Measurements from ENCODE around the gene LAMC3. TPM values are rescaled to one million over a fixed set of nuclear protein-coding genes. Genes with fewer than 3 reads are reported as not detected.
A peak's percentile ranks its signal among the peaks of the same experiment; 100 is the strongest.

The LAMC3 gene
- total RNA-seq, 2 donors from 2014 or later: not detected

- H3K4me1 Mint-ChIP-seq (ENCODE audit: low read depth in 2 of 2): no peaks in the 10 kb centered on the region
- no peaks in the 10 kb centered on the region for H3K36me3 Mint-ChIP-seq
- H3K4me3 Mint-ChIP-seq: no peak overlapping the region
- DNase-seq (ENCODE audit: low spot score) (no peak), ATAC-seq (no peak)
- peaks cover 12 to 15% of the 10 kb centered on the region in 2 donors for H3K27me3 Mint-ChIP-seq
- H3K27ac Mint-ChIP-seq: no peak overlapping the region
- H3K9me3 Mint-ChIP-seq: no peaks in the 10 kb centered on the region
Observed at GRCh38 chr9:130972957-130973685, 35.9 kb upstream of the LAMC3 start.

DNA sequence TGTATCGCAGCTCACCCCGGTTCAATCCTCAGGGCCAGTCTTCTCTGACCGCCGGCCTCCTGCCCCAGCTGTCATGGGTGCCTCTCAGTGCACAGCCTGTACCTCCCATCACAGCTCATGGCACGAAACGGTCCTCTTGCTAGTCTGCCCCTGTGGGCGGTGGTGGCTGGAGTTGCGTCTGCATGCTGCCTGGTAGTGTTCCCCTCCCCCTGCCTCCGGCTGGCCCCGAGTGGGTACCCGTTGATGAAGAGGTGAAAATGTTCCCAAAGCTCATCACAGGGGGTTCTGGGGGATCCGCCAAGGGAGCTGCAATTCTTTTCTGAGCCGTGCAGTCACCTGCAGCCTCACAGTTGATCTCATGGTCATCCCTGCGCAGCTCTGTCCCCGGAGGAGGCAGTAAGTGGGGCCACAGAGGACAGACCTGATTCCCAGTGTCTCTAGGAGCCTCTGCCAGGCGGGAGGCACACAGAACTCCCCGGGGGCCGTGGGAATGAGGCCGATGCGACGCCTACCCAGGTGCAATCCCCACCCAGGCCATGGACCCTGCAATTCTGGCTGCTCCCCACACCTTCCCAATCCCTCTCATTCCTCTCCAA, 35.2 kb upstream of the LAMC3 start:
- DNase-seq (ENCODE audit: low spot score): no peak
- H3K36me3 Mint-ChIP-seq: no peaks in the 10 kb centered on the region

DNA sequence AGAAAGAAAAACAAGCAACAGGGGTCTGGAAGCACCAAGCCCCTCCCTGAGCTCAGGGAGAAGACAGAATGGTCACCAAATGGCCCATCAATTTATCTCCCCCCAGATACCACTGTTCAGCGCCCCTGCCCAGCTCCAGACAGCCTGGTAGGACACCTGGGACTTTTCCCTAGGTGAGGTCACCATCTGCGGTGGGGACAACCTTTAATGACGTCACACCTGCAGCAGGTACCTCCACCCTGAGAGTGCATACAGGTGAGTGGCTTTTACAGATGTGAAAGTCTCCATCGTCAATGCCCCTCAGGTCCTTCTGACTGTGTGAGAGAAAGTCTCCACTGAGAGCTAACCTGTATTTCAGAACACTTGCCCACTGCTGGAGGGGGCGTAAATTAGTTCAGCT, 34.3 kb upstream of the LAMC3 start:
- Mint-ChIP-seq H3K9me3 (no peaks in the 10 kb centered on the region), H3K36me3 (no peaks in the 10 kb centered on the region), H3K4me3 (no peak overlapping the region), H3K4me1 (ENCODE audit: low read depth in 2 of 2) (no peaks in the 10 kb centered on the region), H3K27me3 (peaks cover 12 to 15% of the 10 kb centered on the region in 2 donors), H3K27ac (no peak overlapping the region)
- DNase-seq (ENCODE audit: low spot score): no peak
- ATAC-seq: no peak

More for the DNA sequence above, 35.2 kb upstream of the LAMC3 start:
- H3K9me3 Mint-ChIP-seq: no peaks in the 10 kb centered on the region
- H3K27me3 Mint-ChIP-seq: peaks cover 12 to 15% of the 10 kb centered on the region in 2 donors
- no peaks in the 10 kb centered on the region for H3K4me1 Mint-ChIP-seq (ENCODE audit: low read depth in 2 of 2)
- H3K27ac Mint-ChIP-seq: no peak overlapping the region
- ATAC-seq: no peak
- H3K4me3 Mint-ChIP-seq: no peak overlapping the region

GRCh38 chr9:130975156-130975555, 33.8 kb upstream of the LAMC3 start:
- H3K9me3 Mint-ChIP-seq: no peaks in the 10 kb centered on the region
- no peak for DNase-seq (ENCODE audit: low spot score)
- H3K4me1 Mint-ChIP-seq (ENCODE audit: low read depth in 2 of 2): no peaks in the 10 kb centered on the region
- H3K27me3 Mint-ChIP-seq: peaks cover 14 to 18% of the 10 kb centered on the region in 2 donors
- no peaks in the 10 kb centered on the region for H3K36me3 Mint-ChIP-seq
- no peak for ATAC-seq
- no peak overlapping the region for H3K4me3 Mint-ChIP-seq
- H3K27ac Mint-ChIP-seq: no peak overlapping the region

DNA sequence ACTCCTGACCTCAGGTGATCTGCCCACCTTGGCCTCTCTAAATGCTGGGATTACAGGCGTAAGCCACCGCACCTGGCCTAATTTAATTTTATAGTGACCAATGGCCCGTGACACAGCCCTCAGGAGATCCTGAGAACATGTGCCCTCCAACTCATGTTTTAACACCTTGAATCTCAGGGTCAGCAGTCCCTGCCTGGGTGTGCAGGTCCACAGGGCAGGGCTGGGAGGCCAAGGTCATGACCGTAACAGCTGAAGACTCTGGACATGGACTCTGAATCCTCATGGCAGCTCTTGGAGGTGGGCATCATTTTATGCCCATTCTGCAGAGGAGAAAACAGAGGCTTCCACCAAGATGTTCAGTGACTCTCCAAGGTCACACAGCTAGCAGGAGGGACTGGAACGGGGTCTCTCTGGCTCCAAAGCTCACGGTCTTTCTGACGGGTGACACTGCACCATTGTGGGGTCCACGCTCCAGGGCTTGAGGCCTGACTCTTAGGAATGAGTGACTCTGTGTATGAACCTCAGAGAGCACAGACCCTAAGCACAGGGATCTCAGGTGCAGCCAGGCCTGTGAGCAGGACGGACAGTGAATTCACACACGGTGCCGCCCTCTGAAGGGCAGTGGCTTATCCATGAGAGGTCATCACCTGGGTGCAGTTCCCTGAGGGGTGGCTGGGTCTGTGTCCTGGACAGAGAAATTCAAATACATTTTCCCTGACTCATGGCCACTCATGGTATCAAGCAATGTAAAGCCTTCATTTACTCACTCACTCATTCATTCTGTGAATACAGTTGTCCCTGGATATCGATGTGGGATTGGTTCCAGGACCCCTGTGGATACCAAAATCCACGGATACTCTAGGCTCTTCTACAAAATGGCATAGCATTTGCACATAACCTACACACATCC, 32.8 kb upstream of the LAMC3 start:
- DNase-seq (ENCODE audit: low spot score) (peak; percentile 32), ATAC-seq (no peak)
- no peaks in the 10 kb centered on the region for H3K36me3 Mint-ChIP-seq
- no peaks in the 10 kb centered on the region for H3K4me1 Mint-ChIP-seq (ENCODE audit: low read depth in 2 of 2)
- no peak overlapping the region for H3K4me3 Mint-ChIP-seq
- H3K27me3 Mint-ChIP-seq: peaks cover 13 to 22% of the 10 kb centered on the region in 2 donors
- no peak overlapping the region for H3K27ac Mint-ChIP-seq
- no peaks in the 10 kb centered on the region for H3K9me3 Mint-ChIP-seq

DNA sequence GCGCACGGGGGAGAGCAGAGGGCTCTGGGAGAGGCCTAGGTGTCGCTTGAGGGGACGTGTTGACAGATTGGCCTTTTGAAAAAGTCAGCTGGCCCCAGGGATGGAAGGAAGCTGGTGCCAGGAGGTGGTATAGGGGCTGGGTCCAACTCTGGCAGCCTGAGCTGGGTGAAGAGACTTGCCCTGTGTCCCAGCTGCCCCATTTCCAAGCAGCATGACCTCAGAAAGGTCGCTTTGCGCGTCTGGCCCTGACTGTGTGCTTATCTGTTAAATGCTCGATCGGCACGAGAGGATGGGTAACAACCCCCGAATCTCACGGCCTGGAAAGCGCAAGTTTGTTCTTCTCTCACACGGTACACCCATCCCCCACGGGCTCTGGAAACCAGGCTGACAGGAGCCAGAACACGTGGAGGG, 31.2 kb upstream of the LAMC3 start:
- Mint-ChIP-seq H3K36me3 (no peaks in the 10 kb centered on the region), H3K9me3 (no peaks in the 10 kb centered on the region), H3K4me1 (ENCODE audit: low read depth in 2 of 2) (no peaks in the 10 kb centered on the region), H3K4me3 (no peak overlapping the region), H3K27ac (no peak overlapping the region), H3K27me3 (peaks cover 5 to 7% of the 10 kb centered on the region in 2 donors)
- no peak for ATAC-seq
- no peak for DNase-seq (ENCODE audit: low spot score)

GRCh38 chr9:130979591-130980385, 29.2 kb upstream of the LAMC3 start:
- peaks cover 3 to 7% of the 10 kb centered on the region in 2 donors for H3K27me3 Mint-ChIP-seq
- no peak overlapping the region for H3K4me3 Mint-ChIP-seq
- no peak for DNase-seq (ENCODE audit: low spot score)
- no peak overlapping the region for H3K27ac Mint-ChIP-seq
- ATAC-seq: no peak
- no peaks in the 10 kb centered on the region for H3K36me3 Mint-ChIP-seq
- H3K9me3 Mint-ChIP-seq: no peaks in the 10 kb centered on the region
- no peaks in the 10 kb centered on the region for H3K4me1 Mint-ChIP-seq (ENCODE audit: low read depth in 2 of 2)

GRCh38 chr9:130980526-130980925, 28.4 kb upstream of the LAMC3 start:
- Mint-ChIP-seq H3K9me3 (no peaks in the 10 kb centered on the region), H3K36me3 (no peaks in the 10 kb centered on the region), H3K4me3 (no peak overlapping the region), H3K27ac (no peak overlapping the region), H3K4me1 (ENCODE audit: low read depth in 2 of 2) (no peaks in the 10 kb centered on the region), H3K27me3 (peaks cover 3 to 7% of the 10 kb centered on the region in 2 donors)
- no peak for ATAC-seq
- no peak for DNase-seq (ENCODE audit: low spot score)

GRCh38 chr9:130981002-130981755, 27.8 kb upstream of the LAMC3 start:
- no peaks in the 10 kb centered on the region for H3K4me1 Mint-ChIP-seq (ENCODE audit: low read depth in 2 of 2)
- no peaks in the 10 kb centered on the region for H3K36me3 Mint-ChIP-seq
- H3K27ac Mint-ChIP-seq: no peak overlapping the region
- DNase-seq (ENCODE audit: low spot score) (no peak), ATAC-seq (no peak)
- peaks cover 3 to 7% of the 10 kb centered on the region in 2 donors for H3K27me3 Mint-ChIP-seq
- no peaks in the 10 kb centered on the region for H3K9me3 Mint-ChIP-seq
- no peak overlapping the region for H3K4me3 Mint-ChIP-seq

DNA sequence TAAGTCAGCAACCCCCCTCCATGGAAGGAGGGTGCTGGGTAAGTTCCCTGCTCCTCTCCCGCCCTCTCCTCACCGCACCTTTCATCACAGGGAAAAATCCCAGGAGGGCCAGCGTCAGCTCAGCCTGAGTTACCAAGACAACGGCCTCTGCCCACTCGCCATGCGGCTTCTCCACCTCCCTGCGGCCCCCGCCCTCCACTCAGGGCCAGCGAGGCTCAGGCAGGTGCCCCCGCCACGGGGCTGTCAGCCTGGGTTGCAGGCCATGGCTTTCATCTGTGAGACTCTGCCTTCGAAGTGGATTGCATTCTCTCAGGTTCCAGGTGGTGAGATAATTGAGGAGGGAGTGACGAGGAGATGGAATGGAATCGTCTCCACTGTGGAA, 27.2 kb upstream of the LAMC3 start:
- Mint-ChIP-seq H3K4me1 (ENCODE audit: low read depth in 2 of 2) (no peaks in the 10 kb centered on the region), H3K4me3 (no peak overlapping the region), H3K36me3 (no peaks in the 10 kb centered on the region), H3K27ac (no peak overlapping the region), H3K27me3 (peaks cover 4 to 7% of the 10 kb centered on the region in 2 donors), H3K9me3 (no peaks in the 10 kb centered on the region)
- ATAC-seq (no peak), DNase-seq (ENCODE audit: low spot score) (no peak)

GRCh38 chr9:130982636-130983358, 26.2 kb upstream of the LAMC3 start:
- peaks cover 5 to 7% of the 10 kb centered on the region in 2 donors for H3K27me3 Mint-ChIP-seq
- H3K36me3 Mint-ChIP-seq: no peaks in the 10 kb centered on the region
- H3K9me3 Mint-ChIP-seq: no peaks in the 10 kb centered on the region
- no peak overlapping the region for H3K27ac Mint-ChIP-seq
- peak in 1 of 2 donors; percentile 2 for ATAC-seq
- no peaks in the 10 kb centered on the region for H3K4me1 Mint-ChIP-seq (ENCODE audit: low read depth in 2 of 2)
- DNase-seq (ENCODE audit: low spot score): no peak
- no peak overlapping the region for H3K4me3 Mint-ChIP-seq

DNA sequence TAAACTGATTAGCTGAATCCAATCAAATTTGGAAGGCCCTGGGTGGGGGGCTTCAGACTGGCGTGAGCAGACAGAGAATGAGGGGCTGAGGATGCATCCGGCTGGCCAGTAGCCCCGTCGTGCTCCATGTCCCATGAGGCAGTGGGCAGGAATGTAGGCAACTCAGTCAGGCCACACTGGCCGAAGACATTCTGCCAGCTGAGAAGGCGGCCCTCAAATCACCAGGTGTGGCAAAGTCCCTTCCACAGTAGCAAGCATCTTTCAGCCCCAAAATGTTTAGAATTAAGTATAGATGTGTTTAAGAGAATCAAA, 25.7 kb upstream of the LAMC3 start:
- H3K4me3 Mint-ChIP-seq: no peak overlapping the region
- H3K36me3 Mint-ChIP-seq: no peaks in the 10 kb centered on the region
- DNase-seq (ENCODE audit: low spot score) (no peak), ATAC-seq (no peak)
- H3K4me1 Mint-ChIP-seq (ENCODE audit: low read depth in 2 of 2): no peaks in the 10 kb centered on the region
- no peak overlapping the region for H3K27ac Mint-ChIP-seq
- H3K27me3 Mint-ChIP-seq: peaks cover 5 to 7% of the 10 kb centered on the region in 2 donors
- H3K9me3 Mint-ChIP-seq: no peaks in the 10 kb centered on the region
